Endothelial cell of umbilical vein (primary cell): ENCODE measurements around the gene DEPDC1B. TPM values are rescaled to one million over a fixed set of nuclear protein-coding genes. Genes with fewer than 3 reads are reported as not detected.

Source experiments
- BruUV-seq: library from RNA; stranded (reverse); fragments of 400-500 nt; replicated peaks from 2 replicates; lab custom pipeline; 2021; lab: Mats Ljungman, UMichigan
- CTCF ChIA-PET: fragments of 300-600, 350-600 bp; sonication (Branson Sonifier 250); formaldehyde crosslinking; loops from one replicate; lab custom pipeline; 2021; ENCODE audit warnings: antibody characterized with exemption, inconsistent platforms; lab: Charles Lee
- POLR2A ChIA-PET: fragments of 300-600, 350-600 bp; sonication (Branson Sonifier 250); formaldehyde crosslinking; loops from one replicate; lab custom pipeline; 2021; ENCODE audit warnings: antibody characterized with exemption, inconsistent platforms; lab: Charles Lee
- DNase-seq: peaks from one replicate; pipeline ENCODE4 v3.0.0-alpha.2; 2011; ENCODE audit warnings: low read depth, low spot score
- FAIRE-seq: peaks from 2 replicates; lab custom pipeline; 2011; peaks lifted over from hg19 to GRCh38; lab: Jason Lieb, UNC
- H2AFZ ChIP-seq: 2 replicates; pipeline ENCODE4 v1.6.0; 2012; ENCODE audit warnings: low read depth, low read length, control low read depth, inconsistent platforms
- H3K27ac ChIP-seq: 2 replicates; pipeline ENCODE4 v1.5.1; 2011; ENCODE audit warnings: low read depth, mild to moderate bottlenecking, control low read depth, low read length, moderate library complexity; ENCODE audit not compliant: insufficient read depth
- H3K27me3 ChIP-seq, 2 experiments: 2 replicates each; pipeline versions ENCODE4 v1.6.0 to v1.6.1; 2011; ENCODE audit warnings: low read length in 2 of 2, mixed read lengths in 1 of 2; ENCODE audit not compliant: control insufficient read depth in 2 of 2, insufficient read depth in 2 of 2
- H3K36me3 ChIP-seq, 2 experiments: 2 replicates in 1 of 2; 3 replicates in 1 of 2; pipeline ENCODE4 v1.5.1; 2011; ENCODE audit warnings: low read length in 2 of 2, mild to moderate bottlenecking in 1 of 2, moderate library complexity in 1 of 2; ENCODE audit not compliant: control insufficient read depth in 2 of 2, insufficient read depth in 2 of 2; ENCODE audit errors: extremely low read depth in 1 of 2
- H3K4me1 ChIP-seq: 3 replicates; pipeline ENCODE4 v1.5.1; 2011; ENCODE audit warnings: mild to moderate bottlenecking, low read length; ENCODE audit not compliant: control insufficient read depth, insufficient read depth; ENCODE audit errors: extremely low read depth
- H3K4me2 ChIP-seq: 2 replicates; pipeline ENCODE4 v1.6.1; 2011; ENCODE audit warnings: low read length, control low read depth, mixed read lengths; ENCODE audit not compliant: insufficient read depth
- H3K4me3 ChIP-seq, 3 experiments: fragments of 200-600 bp in 1 of 3; sonication (generic), shearing (Covaris generic) in 1 of 3; replicated peaks in 1 of 3; 2 replicates each; pipeline ENCODE4 v1.5.1; 2011 to 2016; ENCODE audit warnings: control low read depth in 3 of 3, low read length in 3 of 3, mild to moderate bottlenecking in 2 of 3, inconsistent platforms in 1 of 3, low read depth in 1 of 3, moderate library complexity in 1 of 3; ENCODE audit not compliant: insufficient read depth in 1 of 3
- H3K79me2 ChIP-seq: 2 replicates; pipeline ENCODE4 v1.6.0; 2012; ENCODE audit warnings: low read length, inconsistent platforms; ENCODE audit not compliant: control insufficient read depth, insufficient read depth
- H3K9ac ChIP-seq: replicated peaks from 2 replicates; pipeline ENCODE3; 2011; ENCODE audit warnings: low read length, control low read depth; ENCODE audit not compliant: insufficient read depth; ENCODE audit errors: extremely low read depth
- H3K9me1 ChIP-seq: replicated peaks from 3 replicates; pipeline ENCODE4 v1.6.0; 2011; ENCODE audit warnings: mild to moderate bottlenecking, low read length; ENCODE audit not compliant: control insufficient read depth, insufficient read depth; ENCODE audit errors: extremely low read depth
- H3K9me3 ChIP-seq: replicated peaks from 2 replicates; pipeline ENCODE4 v1.5.1; 2012; ENCODE audit warnings: low read length, inconsistent platforms; ENCODE audit not compliant: control insufficient read depth, insufficient read depth
- H4K20me1 ChIP-seq: replicated peaks from 2 replicates; pipeline ENCODE3; 2011; ENCODE audit warnings: mild to moderate bottlenecking, low read length; ENCODE audit not compliant: control insufficient read depth, insufficient read depth; ENCODE audit errors: extremely low read depth
- CTCF ChIP-seq, 2 donors: IDR thresholded peaks; 1 replicate in 1 of 2; 2 replicates in 1 of 2; pipeline ENCODE4 v1.5.1; 2011; ENCODE audit warnings: low read length in 2 of 2, mild to moderate bottlenecking in 2 of 2, moderate library complexity in 2 of 2, control low read depth in 1 of 2, inconsistent platforms in 1 of 2, low read depth in 1 of 2; ENCODE audit not compliant: insufficient read depth in 1 of 2; ENCODE audit errors: extremely low read depth in 1 of 2
- POLR2A ChIP-seq: IDR thresholded peaks from 2 replicates; pipeline ENCODE4 v1.6.1; 2012; ENCODE audit warnings: low read depth, mild to moderate bottlenecking, control low read depth, low read length
- POLR2AphosphoS5 ChIP-seq: IDR thresholded peaks from 2 replicates; pipeline ENCODE4 v1.6.1; 2012; ENCODE audit warnings: low read depth, mild to moderate bottlenecking, control low read depth, low read length, moderate library complexity; ENCODE audit not compliant: insufficient read depth
- dilution Hi-C: fragments of 300-500 bp; cut with MboI; formaldehyde crosslinking; loops from one replicate; pipeline ENCODE4 v1.15.0; 2019; ENCODE audit warnings: low sequenced_read_pairs; ENCODE audit not compliant: extremely low pct_ligation_motif_present
- intact Hi-C: fragments of 100-400 bp; cut with micrococcal nuclease; formaldehyde crosslinking; loops from one replicate; pipeline ENCODE4 v1.10.0; 2022
- polyA plus RNA-seq, 4 experiments: library from polyadenylated mRNA; depleted of rRNA in 3 of 4; stranded (reverse) in 3 of 4; unstranded in 1 of 4; fragments of >200 nt; gene quantifications; 2 replicates each; pipeline versions ENCODE4 v1.2.1 to v1.2.3, GENCODE V29; 2011 to 2012; ENCODE audit warnings: missing spikeins in 1 of 4
- total RNA-seq: library from RNA; stranded (reverse); gene quantifications from 2 replicates; pipeline ENCODE4 v1.2.3, GENCODE V29; 2021

Gene DEPDC1B
- total and polyA plus RNA-seq, 2 donors (not counting 3 experiments of a cell fraction or from before 2014, with no cell fraction given) = 6.7 to 18.7 TPM

- ChIA-PET POLR2A (no interaction called here), CTCF (interaction anchor here (1.1 to 2.0 kb wide), 5 partner anchors 11 to 347 kb away, joined by 3 to 11 read pairs (median 3); partner anchors contain the start of genes ERCC8 and NDUFAF2)
- H3K4me3 ChIP-seq = no peak overlapping the region
- no peak overlapping the region for H3K4me2 ChIP-seq
- no peak overlapping the region for H3K27ac ChIP-seq
- no peaks in the 10 kb centered on the region for H4K20me1 ChIP-seq
- dilution Hi-C loops (no loop called here), intact Hi-C loops (no loop called here)
- H3K79me2 ChIP-seq = no peaks in the 10 kb centered on the region
- DNase-seq = peak; percentile 49
- TF ChIP-seq POLR2A = no peak
- TF ChIP-seq CTCF (IDR thresholded peaks at IDR 0.05; ENCODE audit: extremely low read depth in 1 of 2, insufficient read depth in 1 of 2, low read depth in 1 of 2, low read length in 2 of 2) = no peak
- no peak for TF ChIP-seq POLR2AphosphoS5
- no peaks in the 10 kb centered on the region for H3K27me3 ChIP-seq
- no TSS peak for BruUV-seq
- no peaks in the 10 kb centered on the region for H3K4me1 ChIP-seq
- FAIRE-seq = no peak
- H3K36me3 ChIP-seq = no peaks in the 10 kb centered on the region
- no peak overlapping the region for H3K9ac ChIP-seq
- no peaks in the 10 kb centered on the region for H3K9me1 ChIP-seq
- peak overlapping the region; percentile 43 for H2AFZ ChIP-seq
- no peaks in the 10 kb centered on the region for H3K9me3 ChIP-seq
These were observed 102.2 kb downstream of the DEPDC1B start for GRCh38 chr5:60597572-60598320.
